MG63 (cell line): ENCODE measurements around the gene NCF1. TPM values are rescaled to one million over a fixed set of nuclear protein-coding genes. Genes with fewer than 3 reads are reported as not detected.
"Not testable (repeated sequence)": the region's sequence is repeated elsewhere in the genome, so short reads cannot be mapped to it uniquely, and the experiment has no call there.

Experiments used
- DNase-seq: peaks from one replicate; pipeline ENCODE4 v3.0.0-alpha.2; 2020
- H3K27me3 ChIP-seq: fragments of 250-450 bp; sonication (Bioruptor Pico); 2 replicates; pipeline ENCODE4 v1.5.1; 2020; ENCODE audit warnings: mild to moderate bottlenecking, moderate library complexity
- H3K36me3 ChIP-seq: fragments of 250-450 bp; sonication (Bioruptor Pico); 2 replicates; pipeline ENCODE4 v1.5.1; 2020; ENCODE audit warnings: mild to moderate bottlenecking, moderate library complexity
- H3K4me3 ChIP-seq: fragments of 250-450 bp; sonication (Bioruptor Pico); 2 replicates; pipeline ENCODE4 v1.5.1; 2020; ENCODE audit warnings: mild to moderate bottlenecking, moderate library complexity
- H3K9me3 ChIP-seq: fragments of 250-450 bp; sonication (Bioruptor Pico); 2 replicates; pipeline ENCODE4 v1.5.1; 2020; ENCODE audit warnings: mild to moderate bottlenecking, moderate library complexity
- total RNA-seq: library from RNA; depleted of rRNA; stranded (reverse); fragments of >200 nt; shearing (Covaris generic); gene quantifications from 2 replicates; pipeline ENCODE4 v1.2.3, GENCODE V29; 2014; ENCODE audit warnings: low replicate concordance; rRNA removed

NCF1 gene
- total RNA-seq, 1 experiment from 2014 or later: not detected

DNA sequence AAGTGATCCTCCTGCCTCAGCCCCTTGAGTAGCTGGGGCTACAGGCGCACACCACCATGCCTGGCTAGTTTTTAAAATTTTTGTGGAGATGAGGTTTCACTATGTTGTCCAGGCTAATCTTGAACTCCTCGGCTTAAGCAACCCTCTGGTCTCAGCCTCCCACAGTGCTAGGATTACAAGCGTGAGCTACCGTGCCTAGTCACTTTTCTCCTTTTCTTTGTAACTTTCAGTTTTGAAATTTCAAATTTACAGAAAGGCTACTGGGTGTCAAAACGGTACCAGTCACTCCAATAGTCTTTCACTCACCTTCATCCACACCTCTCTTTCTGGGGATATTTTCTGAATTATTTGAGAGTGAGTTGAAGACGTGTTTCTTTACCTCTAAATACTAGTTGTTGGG, 1.3 kb downstream of the NCF1 start:
- H3K27me3 ChIP-seq, DNase-seq, H3K9me3 ChIP-seq, H3K4me3 ChIP-seq, H3K36me3 ChIP-seq: not testable (repeated sequence)

DNA sequence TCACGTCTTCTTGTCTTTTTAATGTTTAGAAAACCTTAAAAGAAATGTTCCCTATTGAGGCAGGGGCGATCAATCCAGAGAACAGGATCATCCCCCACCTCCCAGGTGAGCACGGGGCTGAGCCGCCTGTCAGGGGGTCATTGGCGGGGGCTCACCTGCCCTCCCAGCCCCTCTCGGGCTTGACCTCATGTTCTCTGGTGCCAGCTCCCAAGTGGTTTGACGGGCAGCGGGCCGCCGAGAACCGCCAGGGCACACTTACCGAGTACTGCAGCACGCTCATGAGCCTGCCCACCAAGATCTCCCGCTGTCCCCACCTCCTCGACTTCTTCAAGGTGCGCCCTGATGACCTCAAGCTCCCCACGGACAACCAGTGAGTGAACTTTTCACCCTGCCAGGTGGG, 5.2 kb downstream of the NCF1 start:
- not testable (repeated sequence) for H3K36me3 ChIP-seq, DNase-seq, H3K9me3 ChIP-seq, H3K4me3 ChIP-seq, H3K27me3 ChIP-seq

DNA sequence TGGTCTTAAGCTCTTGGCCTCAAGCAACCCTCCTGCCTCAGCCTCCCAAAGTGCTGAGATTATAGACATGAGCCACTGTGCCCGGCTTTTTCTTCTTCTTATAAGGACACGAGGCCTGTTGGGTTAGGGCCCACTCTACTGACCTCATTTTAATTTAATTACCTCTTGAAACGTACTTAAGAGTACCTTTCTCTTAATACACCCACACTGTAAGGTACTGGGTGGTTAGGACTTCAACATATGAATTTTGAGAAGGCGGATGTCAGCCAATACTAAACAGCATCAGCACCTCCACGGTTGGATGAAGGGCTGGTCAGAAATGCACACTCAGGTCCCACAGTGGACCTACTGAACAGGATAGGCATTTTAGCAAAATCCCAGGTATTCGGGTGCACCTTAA, 7.9 kb downstream of the NCF1 start:
- DNase-seq, H3K4me3 ChIP-seq, H3K36me3 ChIP-seq, H3K27me3 ChIP-seq, H3K9me3 ChIP-seq: not testable (repeated sequence)

DNA sequence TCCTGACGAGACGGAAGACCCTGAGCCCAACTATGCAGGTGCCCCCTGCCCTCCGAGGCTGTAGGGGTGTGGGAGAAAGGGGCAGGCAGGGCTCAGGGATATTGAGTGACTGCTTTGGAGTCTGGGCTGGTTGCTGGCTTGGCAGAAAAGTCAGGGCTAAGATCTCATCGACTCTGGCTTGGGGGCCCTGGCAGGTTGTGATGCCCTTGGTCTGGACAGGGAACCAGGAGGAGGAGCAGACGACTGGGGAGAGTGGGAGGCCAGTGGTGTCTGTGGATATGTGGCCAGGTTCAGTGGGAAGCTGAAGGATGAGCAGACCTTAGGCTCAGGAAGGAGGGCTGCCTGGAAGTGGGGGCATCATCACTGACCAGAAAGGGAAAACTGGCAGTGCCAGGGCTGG, 9.8 kb downstream of the NCF1 start:
- H3K9me3 ChIP-seq, H3K4me3 ChIP-seq, DNase-seq, H3K27me3 ChIP-seq, H3K36me3 ChIP-seq: not testable (repeated sequence)

DNA sequence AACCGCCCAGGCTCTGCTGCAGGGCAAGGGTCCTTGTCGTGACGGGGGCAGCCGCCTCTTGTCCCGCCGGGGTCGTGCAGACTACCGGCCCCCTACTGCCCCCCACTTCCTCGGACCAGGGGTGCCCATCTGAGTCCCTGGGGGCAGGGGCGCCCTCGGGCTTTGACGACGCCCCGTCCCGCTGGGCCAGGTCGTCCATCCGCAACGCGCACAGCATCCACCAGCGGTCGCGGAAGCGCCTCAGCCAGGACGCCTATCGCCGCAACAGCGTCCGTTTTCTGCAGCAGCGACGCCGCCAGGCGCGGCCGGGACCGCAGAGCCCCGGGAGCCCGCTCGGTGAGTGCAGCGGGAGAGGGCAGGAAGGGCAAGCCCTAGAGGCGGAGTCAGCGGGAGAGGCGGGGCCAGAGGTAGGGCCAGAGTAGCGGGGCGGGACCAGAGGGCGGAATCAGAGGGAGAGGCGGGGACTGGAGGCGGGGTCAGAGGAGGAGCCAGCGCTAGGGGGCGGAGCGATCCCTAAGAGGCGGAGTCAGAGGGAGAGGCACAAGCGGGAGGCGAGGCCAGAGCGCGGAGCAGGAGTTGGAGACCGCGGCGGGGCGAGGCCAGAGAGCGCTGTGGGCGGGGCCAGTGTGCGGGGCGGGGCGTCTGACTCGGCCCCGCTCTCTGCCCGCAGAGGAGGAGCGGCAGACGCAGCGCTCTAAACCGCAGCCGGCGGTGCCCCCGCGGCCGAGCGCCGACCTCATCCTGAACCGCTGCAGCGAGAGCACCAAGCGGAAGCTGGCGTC, 14.7 kb downstream of the NCF1 start:
- not testable (repeated sequence) for H3K4me3 ChIP-seq, H3K27me3 ChIP-seq, H3K36me3 ChIP-seq, H3K9me3 ChIP-seq
- peak; percentile 76 for DNase-seq

DNA sequence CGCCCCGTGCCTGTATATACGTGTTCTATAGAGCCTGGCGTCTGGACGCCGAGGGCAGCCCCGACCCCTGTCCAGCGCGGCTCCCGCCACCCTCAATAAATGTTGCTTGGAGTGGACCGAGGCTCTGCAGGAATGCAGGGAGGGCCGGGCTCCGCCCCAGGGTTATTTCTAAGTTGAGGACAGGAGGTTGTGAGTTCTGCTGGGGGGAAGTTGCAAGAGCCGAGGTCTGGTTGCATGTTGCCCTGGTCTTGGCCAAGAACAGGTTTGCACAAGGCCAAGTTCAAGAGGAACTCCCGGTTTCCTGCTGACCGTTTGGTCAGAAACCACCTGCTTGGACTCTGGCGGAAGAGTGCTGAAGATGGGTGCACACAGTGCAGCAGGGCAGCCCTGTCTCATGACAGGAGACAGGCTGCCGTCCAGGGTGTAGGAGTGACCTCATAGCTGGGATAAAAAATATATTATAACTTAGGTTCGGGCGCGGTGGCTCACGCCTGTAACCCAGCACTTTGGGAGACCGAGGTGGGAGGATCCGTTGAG, 15.5 kb downstream of the NCF1 start:
- not testable (repeated sequence) for H3K4me3 ChIP-seq, H3K36me3 ChIP-seq, DNase-seq, H3K27me3 ChIP-seq, H3K9me3 ChIP-seq

DNA sequence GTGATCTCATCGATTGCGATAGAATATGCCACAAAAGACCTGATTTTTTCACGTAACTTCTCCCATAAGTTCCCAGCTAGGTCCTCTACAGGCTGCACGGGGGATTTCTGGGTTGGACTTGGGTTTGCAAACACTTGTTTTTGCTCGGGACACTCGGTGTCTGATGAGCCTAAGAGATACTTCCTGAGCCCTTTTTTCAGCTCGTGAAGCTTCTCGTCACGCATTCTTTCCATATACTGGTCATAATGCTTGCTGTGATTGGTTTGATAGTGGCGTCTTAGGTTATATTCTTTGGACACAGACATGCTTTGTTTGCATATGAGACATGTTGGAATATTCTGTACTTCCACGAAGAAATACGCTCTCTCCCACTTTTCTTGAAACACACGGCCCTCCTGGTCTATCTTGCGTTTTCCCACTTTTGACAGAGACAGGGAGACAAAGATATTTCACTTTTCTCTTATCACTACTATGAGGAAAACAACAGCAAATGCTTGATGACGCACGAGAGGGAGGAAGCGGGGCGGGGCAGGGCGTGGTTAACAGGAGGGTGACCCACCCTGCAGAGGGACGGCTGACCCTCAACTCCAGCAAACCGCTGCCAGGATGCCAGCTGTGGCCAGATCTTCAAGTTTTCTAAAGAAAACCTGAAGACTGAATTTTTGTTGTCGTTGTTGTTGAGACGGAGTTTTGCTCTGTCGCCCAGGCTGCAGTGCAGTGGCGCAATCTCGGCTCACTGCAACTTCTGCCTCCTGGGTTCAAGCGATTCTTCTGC, 24.2 kb downstream of the NCF1 start:
- not testable (repeated sequence) for H3K27me3 ChIP-seq, H3K9me3 ChIP-seq, DNase-seq, H3K4me3 ChIP-seq, H3K36me3 ChIP-seq

DNA sequence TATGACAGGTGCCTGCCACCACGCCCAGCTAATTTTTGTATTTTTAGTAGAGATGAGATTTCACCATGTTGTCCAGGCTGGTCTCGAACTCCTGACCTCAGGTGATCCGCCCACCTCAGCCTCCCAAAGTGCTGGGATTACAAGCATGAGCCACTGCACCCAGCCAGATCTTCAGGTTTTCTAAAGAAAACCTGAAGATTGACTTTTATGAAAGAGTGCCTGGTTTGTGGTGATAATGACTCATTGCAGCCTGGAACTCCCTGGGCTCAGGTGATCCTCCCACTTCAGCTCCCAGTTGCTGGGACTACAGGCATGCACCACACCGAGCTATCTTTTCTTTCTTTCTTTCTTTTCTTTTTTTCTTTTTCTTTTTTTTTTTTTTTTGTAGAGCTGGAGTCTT, 24.8 kb downstream of the NCF1 start:
- not testable (repeated sequence) for H3K9me3 ChIP-seq, H3K27me3 ChIP-seq, DNase-seq, H3K36me3 ChIP-seq, H3K4me3 ChIP-seq

DNA sequence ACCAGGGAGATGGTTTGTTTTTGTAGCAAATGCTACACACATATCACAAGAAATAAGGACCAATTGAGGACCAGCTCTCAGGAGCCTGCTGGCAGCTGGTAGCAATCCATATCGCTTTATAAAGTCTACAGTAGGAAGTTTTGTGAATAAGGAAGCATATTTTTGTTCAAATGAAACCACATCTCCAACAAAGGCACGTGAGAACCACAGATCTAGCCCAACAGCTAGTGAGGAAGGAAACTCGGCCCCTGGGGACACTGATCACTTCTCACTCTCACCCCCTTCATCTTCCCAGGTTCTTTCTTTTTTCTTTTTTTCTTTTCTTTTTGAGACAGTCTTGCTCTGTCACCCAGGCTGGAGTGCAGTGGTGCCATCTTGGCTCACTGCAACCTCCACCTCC, 42.1 kb downstream of the NCF1 start:
- not testable (repeated sequence) for DNase-seq, H3K36me3 ChIP-seq, H3K4me3 ChIP-seq

DNA sequence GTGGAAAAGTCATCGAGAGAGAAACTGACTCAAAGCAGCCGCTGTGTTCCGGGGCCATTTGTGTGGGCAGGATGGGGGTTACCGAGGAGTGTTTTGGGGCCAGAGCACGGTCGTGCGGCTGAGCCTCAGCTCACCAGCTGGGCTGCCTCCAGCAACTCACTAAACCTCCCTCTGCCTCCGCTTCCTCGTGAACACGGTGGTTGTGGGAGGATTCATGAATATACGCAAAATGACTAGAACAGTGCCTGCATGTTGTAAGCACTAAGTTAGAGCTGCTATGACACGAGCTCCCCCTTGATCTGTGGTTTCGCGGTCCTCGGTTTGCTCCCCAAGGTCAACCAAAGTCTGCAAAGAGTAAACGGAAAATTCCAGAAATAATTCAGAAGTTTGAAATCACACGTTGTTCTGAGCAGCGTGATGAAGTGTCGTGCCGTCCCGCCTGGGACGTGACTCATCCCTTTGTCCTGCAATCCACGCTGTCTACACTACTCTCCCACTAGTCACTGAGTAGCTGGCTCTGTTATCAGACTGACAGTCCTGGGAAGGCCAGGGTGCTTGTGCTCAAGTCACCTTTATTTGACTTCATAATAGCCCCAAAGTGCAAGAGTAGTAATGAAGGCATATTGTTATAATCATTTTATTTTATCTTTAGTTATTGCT, 46.5 kb downstream of the NCF1 start:
- H3K36me3 ChIP-seq, H3K9me3 ChIP-seq, DNase-seq, H3K4me3 ChIP-seq, H3K27me3 ChIP-seq: not testable (repeated sequence)

More for the DNA sequence above, 42.1 kb downstream of the NCF1 start:
- H3K27me3 ChIP-seq, H3K9me3 ChIP-seq: not testable (repeated sequence)

DNA sequence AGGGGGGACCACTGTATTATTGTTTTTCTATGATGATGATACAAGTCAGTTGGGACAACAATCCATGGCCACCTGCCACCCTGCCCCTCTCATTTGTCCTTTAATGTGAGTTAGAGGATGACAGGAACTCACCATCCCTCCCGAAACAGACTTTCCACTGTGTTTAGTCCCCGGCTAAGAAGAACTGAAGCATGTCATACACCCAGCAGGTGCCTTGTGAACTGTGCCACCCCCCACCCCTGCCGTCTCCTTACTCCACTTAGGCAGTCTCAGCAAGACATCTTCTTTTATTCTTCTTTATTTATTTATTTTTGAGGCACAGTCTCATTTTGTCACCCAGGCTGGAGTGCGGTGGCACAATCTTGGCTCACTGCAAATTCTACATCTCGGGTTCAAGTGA, 47.4 kb downstream of the NCF1 start:
- H3K4me3 ChIP-seq, DNase-seq, H3K36me3 ChIP-seq, H3K9me3 ChIP-seq, H3K27me3 ChIP-seq: not testable (repeated sequence)

DNA sequence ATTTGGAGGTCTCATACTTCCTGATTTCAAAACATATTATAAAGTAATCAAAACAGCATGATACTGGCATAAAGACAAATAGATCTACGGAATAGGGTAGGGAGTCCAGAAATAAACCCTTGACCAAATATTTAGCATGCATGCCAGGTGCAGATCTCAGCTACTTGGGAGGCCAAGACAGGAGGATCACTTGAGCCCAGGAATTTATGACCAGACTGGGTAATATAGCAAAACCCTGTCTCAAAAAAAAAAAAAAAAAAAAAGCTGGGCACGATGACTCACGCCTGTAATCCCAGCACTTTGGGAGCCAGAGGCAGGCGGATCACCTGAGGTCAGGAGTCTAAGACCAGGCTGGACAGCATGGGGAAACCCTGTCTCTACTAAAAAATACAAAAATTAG, 56.1 kb downstream of the NCF1 start:
- DNase-seq: not testable (repeated sequence)

DNA sequence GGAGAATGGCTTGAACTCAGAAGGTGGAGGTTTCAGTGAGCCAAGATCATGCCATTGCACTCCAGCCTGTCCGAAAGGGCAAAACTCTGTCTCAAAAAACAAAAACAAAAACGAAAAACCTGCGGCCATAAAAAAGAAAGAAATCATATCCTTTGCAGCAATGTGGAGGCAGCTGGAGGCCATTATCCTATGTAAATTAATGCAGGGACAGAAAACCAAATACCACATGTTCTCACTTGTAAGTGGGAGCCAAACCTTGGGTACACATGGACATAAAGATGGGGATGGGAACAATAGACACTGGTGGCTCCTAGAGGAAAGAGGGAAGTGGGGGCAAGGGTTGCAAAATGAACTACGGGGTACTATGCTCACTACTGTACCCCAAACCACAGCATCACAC, 56.6 kb downstream of the NCF1 start:
- not testable (repeated sequence) for H3K9me3 ChIP-seq, DNase-seq, H3K4me3 ChIP-seq, H3K36me3 ChIP-seq, H3K27me3 ChIP-seq

More for the DNA sequence above, 56.1 kb downstream of the NCF1 start:
- H3K36me3 ChIP-seq, H3K9me3 ChIP-seq, H3K27me3 ChIP-seq, H3K4me3 ChIP-seq: not testable (repeated sequence)

Other genes starting within 250 kb of the NCF1 start
- 57.8 and 144 TPM in 2 replicates for gene GTF2I, start 116.3 kb upstream of the NCF1 start, total RNA-seq
- 0.72 and 0.74 TPM in 2 replicates for gene GTF2IRD2, start 77.6 kb downstream of the NCF1 start, total RNA-seq
- gene CASTOR2, start 190.7 kb downstream of the NCF1 start, total RNA-seq: 1.2 TPM in 1 of 2 replicates, not detected in the other